NCI-H2107 (cell line): ENCODE data around the gene IGF1R.

Experiments
- DNase-seq: peaks from one replicate; lab custom pipeline; 2025; lab: John Stamatoyannopoulos, UW

The IGF1R gene

DNA sequence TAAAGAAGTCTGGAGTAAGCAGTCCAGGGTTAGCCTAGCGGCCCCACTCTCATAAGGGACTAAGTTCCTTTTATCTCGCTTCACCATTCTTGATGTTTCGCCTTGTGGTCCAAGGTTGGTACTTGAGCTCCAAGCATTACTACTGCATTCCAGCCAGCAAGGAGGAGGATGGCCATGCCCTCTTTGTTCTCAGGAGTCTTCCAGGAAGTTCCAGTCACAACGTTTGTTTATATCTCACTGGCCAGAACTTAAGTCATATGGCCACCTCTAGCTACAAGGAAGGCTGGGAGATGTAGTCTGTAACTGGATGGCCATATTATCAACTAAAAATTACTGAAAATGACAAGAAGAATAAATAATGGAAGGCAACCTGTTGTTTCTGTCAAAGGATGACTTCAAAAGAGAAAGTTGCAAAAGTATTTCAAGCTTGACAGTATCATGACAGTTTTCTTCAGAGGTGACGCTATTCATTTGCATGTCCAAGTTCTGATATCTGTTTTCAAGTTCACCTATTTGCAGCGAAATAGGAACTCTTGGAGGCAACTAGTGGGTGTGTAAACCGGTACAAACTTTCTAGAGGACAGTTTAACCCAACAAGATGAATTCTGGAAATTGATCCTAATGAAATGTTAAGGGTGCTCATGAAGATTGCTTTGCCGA, 240.6 kb downstream of the IGF1R start:
- no peak for DNase-seq

DNA sequence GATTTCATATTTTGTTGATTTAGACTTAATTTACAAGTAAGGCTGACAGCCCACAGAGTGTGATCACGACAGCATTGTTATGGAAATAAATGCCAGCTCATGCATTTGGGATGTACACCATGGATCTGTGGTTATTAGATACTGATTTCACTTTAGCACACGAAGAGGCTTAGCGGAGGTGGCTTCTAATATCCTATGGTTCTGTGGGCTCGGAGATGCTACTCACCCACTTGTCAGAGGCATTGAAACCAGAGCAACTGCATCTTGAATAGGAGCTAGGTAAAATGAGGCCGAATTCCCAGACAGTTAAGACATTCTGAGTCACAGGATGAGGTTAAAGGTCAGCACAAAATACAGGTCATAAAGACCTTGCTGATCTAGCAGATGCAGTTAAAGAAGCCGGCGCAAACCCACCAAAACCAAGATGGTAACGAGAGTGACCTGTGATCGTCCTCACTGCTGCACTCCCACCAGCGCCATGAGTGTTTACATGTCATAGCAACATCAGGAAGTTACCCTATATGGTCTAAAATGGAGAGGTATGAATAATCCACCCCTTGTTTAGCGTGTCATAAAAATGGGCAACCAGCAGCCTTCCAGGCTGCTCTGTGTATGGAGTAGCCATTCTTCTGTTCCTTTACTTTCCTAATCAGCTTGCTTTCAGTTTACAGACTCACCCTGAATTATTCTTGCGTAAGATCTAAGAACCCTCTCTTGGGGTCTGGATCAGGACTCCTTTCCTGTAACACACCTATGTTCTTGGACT, 241.8 kb downstream of the IGF1R start:
- no peak for DNase-seq

GRCh38 chr15:98891301-98891700, 243.0 kb downstream of the IGF1R start:
- DNase-seq = no peak

GRCh38 chr15:98893401-98893800, 245.1 kb downstream of the IGF1R start:
- no peak for DNase-seq

GRCh38 chr15:98894312-98894711, 246.0 kb downstream of the IGF1R start:
- DNase-seq = no peak

GRCh38 chr15:98896002-98896721, 247.8 kb downstream of the IGF1R start:
- no peak for DNase-seq

- no peak for DNase-seq
Observed at GRCh38 chr15:98896802-98897732, 248.7 kb downstream of the IGF1R start.

GRCh38 chr15:98898122-98898521, 249.8 kb downstream of the IGF1R start:
- no peak for DNase-seq

GRCh38 chr15:98899272-98900021, 251.1 kb downstream of the IGF1R start:
- DNase-seq = no peak

DNA sequence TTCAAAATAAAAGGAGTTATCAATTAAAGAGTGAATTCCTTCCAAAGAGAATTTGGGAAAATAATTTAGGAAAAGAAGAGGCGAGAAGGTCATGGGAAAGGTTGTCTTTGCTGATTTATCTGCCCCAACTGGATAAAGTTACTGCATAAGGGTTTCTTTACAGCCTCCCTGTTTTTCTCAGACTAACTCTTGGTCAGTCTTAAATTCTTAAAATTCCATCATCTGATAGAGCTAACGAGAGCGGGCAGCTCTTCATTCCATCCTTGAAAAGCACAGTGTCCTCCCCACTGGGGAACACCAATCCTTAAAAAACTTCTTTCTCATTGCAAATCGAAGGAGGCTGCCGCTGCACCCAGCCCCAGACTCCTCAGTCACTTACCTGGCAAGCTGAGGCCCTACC, 252.0 kb downstream of the IGF1R start:
- DNase-seq = no peak

DNA sequence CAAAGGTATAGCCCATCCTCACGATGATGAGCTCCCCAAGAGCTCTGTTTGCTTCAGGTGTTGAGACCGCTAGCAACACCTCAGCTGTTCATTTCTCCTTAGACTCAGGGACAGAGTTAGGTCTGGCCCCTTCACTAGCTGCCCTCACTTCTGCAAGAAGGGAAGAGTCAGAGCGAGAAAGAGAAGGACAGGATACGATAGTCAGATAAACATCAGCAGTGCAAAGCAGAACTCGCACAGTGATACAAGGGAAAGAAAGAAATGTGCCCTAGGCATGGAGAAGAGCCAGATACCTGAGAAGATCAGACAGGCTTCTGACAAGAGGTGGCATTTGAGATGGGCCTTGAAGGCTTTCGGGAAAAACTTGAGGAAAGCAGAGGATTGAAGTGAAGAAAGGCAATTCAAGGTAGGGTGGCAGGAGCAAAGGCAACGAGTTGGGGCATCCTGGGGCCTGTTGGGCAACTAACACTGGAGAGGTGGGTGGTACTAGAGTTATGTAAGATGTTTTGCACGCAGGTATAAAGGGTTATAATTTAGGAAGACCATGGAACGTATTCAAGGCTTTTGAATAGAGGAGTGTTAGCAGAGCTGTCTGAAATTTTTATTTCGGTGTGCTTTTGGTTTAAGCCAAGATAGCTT, 253.2 kb downstream of the IGF1R start:
- no peak for DNase-seq

DNA sequence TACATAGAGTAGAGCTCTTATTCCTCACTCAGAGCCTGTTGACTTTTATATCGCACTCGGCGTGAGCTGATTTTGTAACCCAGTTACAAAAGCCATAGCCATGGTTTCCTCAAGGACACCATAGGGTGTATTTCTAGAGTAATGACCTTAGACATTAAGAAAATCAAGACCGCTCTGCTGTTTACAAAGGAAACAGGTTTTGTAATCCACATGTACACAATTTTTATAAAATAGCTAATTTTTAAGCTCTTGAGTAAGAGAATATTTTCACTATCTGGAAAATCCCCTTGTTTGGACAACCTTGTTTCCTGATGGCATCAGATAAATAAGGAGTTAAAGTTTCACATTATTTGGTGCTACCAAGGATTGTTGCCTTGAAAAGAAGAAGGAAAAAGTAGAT, 254.6 kb downstream of the IGF1R start:
- no peak for DNase-seq

DNA sequence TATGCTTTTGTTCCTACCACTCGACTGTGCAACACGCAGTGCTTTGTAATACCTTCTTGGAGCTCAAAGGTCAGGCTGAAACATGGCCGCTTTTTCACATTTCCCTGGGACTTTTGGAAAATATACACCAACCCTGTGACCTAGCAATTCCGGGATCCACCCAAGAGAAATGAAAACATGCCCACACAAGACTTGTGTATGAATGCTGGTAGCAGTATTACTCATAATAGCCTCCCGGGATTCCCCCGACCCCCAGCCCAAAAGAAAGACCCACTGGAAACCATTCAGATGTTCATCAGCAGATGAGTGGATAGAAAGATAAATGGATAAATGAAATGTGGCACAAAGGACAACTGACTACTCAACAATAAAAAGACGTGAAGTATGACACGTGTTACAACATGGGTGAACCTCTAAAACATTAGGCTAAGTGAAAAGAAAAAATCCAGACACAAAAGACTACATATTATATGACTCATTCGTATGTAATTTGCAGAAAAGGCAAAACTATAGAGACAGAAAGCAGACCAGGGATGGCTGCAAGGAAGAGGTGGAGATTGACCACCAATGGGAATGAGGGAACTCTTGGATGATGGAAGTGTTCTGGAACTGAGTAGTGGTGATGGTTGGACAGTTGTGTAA, 255.2 kb downstream of the IGF1R start:
- DNase-seq = no peak

- DNase-seq = no peak
Observed at GRCh38 chr15:98904544-98904943, 256.2 kb downstream of the IGF1R start.

DNA sequence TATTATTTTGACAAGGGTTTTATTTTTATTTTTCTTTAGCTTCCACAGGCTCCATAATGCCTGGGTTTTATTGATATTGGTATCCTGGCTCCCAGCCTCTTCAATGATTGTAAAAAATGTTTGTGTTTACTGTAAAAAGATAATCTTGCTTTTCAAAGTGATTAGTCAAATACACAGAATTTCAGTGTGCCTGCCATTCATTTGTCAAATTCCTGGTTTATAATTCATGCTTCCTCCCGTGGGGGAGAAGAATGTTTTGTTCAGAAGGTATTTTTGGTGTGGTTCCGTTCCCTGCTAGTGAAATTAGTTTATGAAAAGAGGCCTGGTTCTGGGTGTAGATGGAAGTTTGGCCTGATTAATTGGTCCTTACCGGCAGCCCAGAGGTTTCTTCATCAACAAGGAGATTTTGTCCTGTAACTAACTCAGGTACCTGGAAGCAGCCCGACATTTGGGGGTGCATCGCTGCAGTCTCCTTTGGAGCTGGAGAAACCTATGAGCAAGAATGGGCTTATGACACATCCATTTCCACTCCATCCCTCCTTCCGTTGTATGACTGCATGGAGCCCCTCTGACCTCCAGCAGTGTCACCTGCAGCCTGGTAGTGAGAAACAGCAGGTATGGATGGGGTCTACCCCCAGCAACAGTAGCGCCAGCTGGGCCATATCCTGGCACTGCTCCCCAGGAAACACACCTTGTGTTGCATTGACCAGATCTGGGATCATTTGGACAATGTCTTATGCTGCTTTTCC, 257.8 kb downstream of the IGF1R start:
- DNase-seq = no peak

DNA sequence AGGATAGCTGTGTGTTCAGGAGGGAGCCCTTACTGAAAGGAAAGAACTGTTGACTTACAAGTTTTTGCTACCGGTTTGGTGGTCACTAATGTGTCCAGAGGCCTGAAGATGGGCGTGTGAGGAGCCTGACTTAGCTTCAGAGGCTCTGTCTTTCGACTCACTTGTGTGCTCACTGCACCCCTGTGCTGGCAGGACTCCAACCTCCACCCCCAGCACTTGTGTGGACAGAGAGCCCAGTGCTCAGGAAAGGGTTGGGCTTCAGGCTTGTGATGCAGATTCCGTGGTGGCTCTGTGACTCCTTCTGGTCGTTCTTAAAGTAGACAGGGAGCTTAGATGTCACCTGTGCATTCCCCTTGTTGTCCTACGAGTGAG, 258.4 kb downstream of the IGF1R start:
- no peak for DNase-seq

- DNase-seq = no peak
Observed at GRCh38 chr15:98907927-98908471, 259.7 kb downstream of the IGF1R start.

- DNase-seq = no peak
Observed at GRCh38 chr15:98909968-98910885, 261.9 kb downstream of the IGF1R start.
